B cell (primary cell): ENCODE results near the gene ZMYND19. TPM values are rescaled to one million over a fixed set of nuclear protein-coding genes. Genes with fewer than 3 reads are reported as not detected.

Experiments used
- ATAC-seq: fragments of 200-7000 bp; cut with Tn5 transposase; one replicate; pipeline ENCODE4 v1.10.0; 2021; ENCODE audit warnings: low read depth, mild to moderate bottlenecking, moderate number of reproducible peaks, moderate library complexity
- CTCF ChIA-PET: fragments of 350-600 bp; sonication (Branson Sonifier 250); formaldehyde crosslinking; loops from one replicate; lab custom pipeline; 2021; ENCODE audit warnings: antibody characterized with exemption, inconsistent platforms; lab: Charles Lee
- POLR2A ChIA-PET: fragments of 350-600 bp; sonication (Branson Sonifier 250); formaldehyde crosslinking; loops from one replicate; lab custom pipeline; 2021; ENCODE audit warnings: antibody characterized with exemption; lab: Charles Lee
- DNase-seq: peaks from one replicate; pipeline ENCODE4 v3.0.0; 2013
- H2AFZ ChIP-seq: 2 replicates; pipeline ENCODE4 v1.6.1; 2012; ENCODE audit warnings: mild to moderate bottlenecking, low read depth, low read length; ENCODE audit not compliant: insufficient read depth, poor library complexity, severe bottlenecking
- H3K27ac ChIP-seq, 2 donors: 1 replicate in 1 of 2; 2 replicates in 1 of 2; pipeline ENCODE4 v1.5.1; 2012 to 2013; ENCODE audit warnings: low read length in 2 of 2, mild to moderate bottlenecking in 2 of 2, moderate library complexity in 1 of 2
- H3K27me3 ChIP-seq, 4 experiments: fragments of 200-600 bp in 1 of 4; sonication (generic) in 1 of 4; replicated peaks in 1 of 4; 1 replicate in 2 of 4; 2 replicates in 2 of 4; pipeline versions ENCODE4 v1.6.1 to v1.7.0; 2013 to 2016; ENCODE audit warnings: low read length in 3 of 4, mild to moderate bottlenecking in 2 of 4, mixed read lengths in 1 of 4, moderate library complexity in 1 of 4; ENCODE audit not compliant: insufficient read depth in 4 of 4, control insufficient read depth in 3 of 4; ENCODE audit errors: control extremely low read depth in 1 of 4
- H3K36me3 ChIP-seq, 2 experiments: replicated peaks in 1 of 2; 1 replicate in 1 of 2; 2 replicates in 1 of 2; pipeline versions ENCODE4 v1.6.1 to v1.7.1; 2013; ENCODE audit warnings: low read length in 1 of 2; ENCODE audit not compliant: insufficient read depth in 2 of 2, control insufficient read depth in 1 of 2; ENCODE audit errors: control extremely low read depth in 1 of 2, extremely low read depth in 1 of 2
- H3K4me1 ChIP-seq, 2 donors: fragments of 200-600 bp in 1 of 2; sonication (generic) in 1 of 2; 1 replicate in 1 of 2; 2 replicates in 1 of 2; pipeline versions ENCODE4 v1.5.1 to v1.6.1; 2013 to 2017; ENCODE audit warnings: low read length in 2 of 2; ENCODE audit not compliant: control insufficient read depth in 2 of 2, insufficient read depth in 2 of 2
- H3K4me2 ChIP-seq: replicated peaks from 2 replicates; pipeline ENCODE3; 2012; ENCODE audit warnings: mild to moderate bottlenecking, low read depth, low read length; ENCODE audit not compliant: poor library complexity, severe bottlenecking
- H3K4me3 ChIP-seq, 5 experiments: fragments of 200-600 bp in 1 of 5; sonication (generic) in 1 of 5; 1 replicate in 3 of 5; 2 replicates in 2 of 5; pipeline versions ENCODE4 v1.5.1 to v1.7.0; 2011 to 2016; ENCODE audit warnings: low read length in 4 of 5, mild to moderate bottlenecking in 4 of 5, low read depth in 2 of 5, control low read depth in 1 of 5, moderate library complexity in 1 of 5; ENCODE audit not compliant: insufficient read depth in 1 of 5; ENCODE audit errors: control extremely low read depth in 1 of 5, extremely low read depth in 1 of 5
- H3K79me2 ChIP-seq: fragments of 200-600 bp; sonication (generic); one replicate; pipeline ENCODE4 v1.6.0; 2016; ENCODE audit warnings: low read length; ENCODE audit not compliant: control insufficient read depth, insufficient read depth
- H3K9ac ChIP-seq: fragments of 200-600 bp; sonication (generic); 2 replicates; pipeline ENCODE4 v1.6.1; 2017; ENCODE audit warnings: mild to moderate bottlenecking, low read length, moderate library complexity
- H3K9me3 ChIP-seq, 3 donors: one replicate each; pipeline versions ENCODE4 v1.6.1 to v1.7.1; 2013; ENCODE audit warnings: low read length in 2 of 3; ENCODE audit not compliant: control insufficient read depth in 2 of 3, insufficient read depth in 1 of 3; ENCODE audit errors: control extremely low read depth in 1 of 3
- H4K20me1 ChIP-seq: 2 replicates; pipeline ENCODE4 v1.6.0; 2012; ENCODE audit warnings: mild to moderate bottlenecking, low read length; ENCODE audit not compliant: insufficient read depth, control insufficient read depth, poor library complexity, severe bottlenecking
- H3K27ac Mint-ChIP-seq: one replicate; pipeline ENCODE4 v1.8.0; 2021; ENCODE audit warnings: mixed read lengths
- H3K27me3 Mint-ChIP-seq: one replicate; pipeline ENCODE4 v1.8.0; 2021; ENCODE audit warnings: mixed read lengths
- H3K4me1 Mint-ChIP-seq: one replicate; pipeline ENCODE4 v1.8.0; 2021; ENCODE audit warnings: mixed read lengths
- H3K4me3 Mint-ChIP-seq: one replicate; pipeline ENCODE4 v1.8.0; 2021; ENCODE audit warnings: mixed read lengths
- H3K9me3 Mint-ChIP-seq: one replicate; pipeline ENCODE4 v1.8.0; 2022; ENCODE audit warnings: mixed read lengths; ENCODE audit not compliant: insufficient read depth
- EZH2 ChIP-seq: IDR thresholded peaks from 2 replicates; pipeline ENCODE4 v1.6.1; 2012; ENCODE audit warnings: borderline replicate concordance, low read depth, mild to moderate bottlenecking, moderate library complexity, low read length; ENCODE audit not compliant: insufficient read depth, poor library complexity, severe bottlenecking
- WGBS: methylation state at CpG from one replicate; pipeline ENCODE4 v1.1.5; 2013; ENCODE audit warnings: missing lambda C conversion rate; ENCODE audit not compliant: insufficient coverage; 5-methylcytosine and 5-hydroxymethylcytosine counted together
- intact Hi-C: fragments of 100-400 bp; cut with micrococcal nuclease; formaldehyde crosslinking; loops from one replicate; pipeline ENCODE4 v1.10.0; 2022
- polyA plus RNA-seq: library from polyadenylated mRNA; depleted of rRNA; stranded (reverse); fragments of >200 nt; gene quantifications from 2 replicates; pipeline ENCODE4 v1.2.3, GENCODE V29; 2012
- total RNA-seq, 2 donors: library from RNA; stranded (reverse); fragments of 120-200 nt in 1 of 2; gene quantifications; 1 replicate in 1 of 2; 2 replicates in 1 of 2; pipeline versions ENCODE4 v1.2.3 to v1.2.4, GENCODE V29; 2013 to 2022
- TF ChIP-seq, protein P1 (sequence below): fragments of 200-600 bp; IDR thresholded peaks from one replicate; pipeline ENCODE4 v1.8.0; 2022; ENCODE audit warnings: antibody characterized with exemption, mild to moderate bottlenecking

Gene ZMYND19
- total and polyA plus RNA-seq, 2 donors (not counting 1 experiment from before 2014, with no cell fraction given): 22.0 to 24.1 TPM

DNA sequence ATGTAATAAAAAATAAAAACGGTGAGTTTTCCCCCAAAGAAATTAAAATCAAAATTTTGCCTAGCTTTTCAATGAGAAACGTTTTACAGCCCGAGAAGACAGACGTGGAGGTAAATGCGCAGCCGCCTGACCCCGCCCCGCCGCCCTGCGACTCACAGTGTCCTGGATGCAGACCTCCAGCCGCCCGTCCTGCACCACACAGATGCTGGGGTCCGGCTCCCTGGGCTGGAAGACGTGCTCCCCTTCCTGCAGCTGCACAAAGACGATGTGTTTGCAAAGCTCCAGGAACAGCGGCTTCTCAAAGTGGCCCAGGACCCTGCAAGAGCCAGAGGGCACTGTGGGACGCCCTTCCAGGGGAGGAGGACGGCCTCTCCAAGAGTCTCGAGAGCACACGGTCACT lies 47.8 kb downstream of the ZMYND19 start:
- whole genome bisulfite sequencing: 97% methylated on average over 16 of the region's 20 CpGs
- H3K4me3 Mint-ChIP-seq: no peak overlapping the region
- no peaks in the 10 kb centered on the region for H3K9me3 Mint-ChIP-seq
- peaks cover 34% of the 10 kb centered on the region for H3K79me2 ChIP-seq
- no peak overlapping the region for H3K4me3 ChIP-seq
- peaks cover 0 to 20% of the 10 kb centered on the region in 2 donors for H3K4me1 ChIP-seq
- TF ChIP-seq, protein P1, sequence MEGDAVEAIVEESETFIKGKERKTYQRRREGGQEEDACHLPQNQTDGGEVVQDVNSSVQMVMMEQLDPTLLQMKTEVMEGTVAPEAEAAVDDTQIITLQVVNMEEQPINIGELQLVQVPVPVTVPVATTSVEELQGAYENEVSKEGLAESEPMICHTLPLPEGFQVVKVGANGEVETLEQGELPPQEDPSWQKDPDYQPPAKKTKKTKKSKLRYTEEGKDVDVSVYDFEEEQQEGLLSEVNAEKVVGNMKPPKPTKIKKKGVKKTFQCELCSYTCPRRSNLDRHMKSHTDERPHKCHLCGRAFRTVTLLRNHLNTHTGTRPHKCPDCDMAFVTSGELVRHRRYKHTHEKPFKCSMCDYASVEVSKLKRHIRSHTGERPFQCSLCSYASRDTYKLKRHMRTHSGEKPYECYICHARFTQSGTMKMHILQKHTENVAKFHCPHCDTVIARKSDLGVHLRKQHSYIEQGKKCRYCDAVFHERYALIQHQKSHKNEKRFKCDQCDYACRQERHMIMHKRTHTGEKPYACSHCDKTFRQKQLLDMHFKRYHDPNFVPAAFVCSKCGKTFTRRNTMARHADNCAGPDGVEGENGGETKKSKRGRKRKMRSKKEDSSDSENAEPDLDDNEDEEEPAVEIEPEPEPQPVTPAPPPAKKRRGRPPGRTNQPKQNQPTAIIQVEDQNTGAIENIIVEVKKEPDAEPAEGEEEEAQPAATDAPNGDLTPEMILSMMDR: no peak
- TF ChIP-seq EZH2: no peak
- no peaks in the 10 kb centered on the region for H3K27me3 ChIP-seq
- DNase-seq: no peak
- peaks cover 10% of the 10 kb centered on the region for H4K20me1 ChIP-seq
- intact Hi-C loops: no loop called here
- ChIA-PET CTCF (no interaction called here), POLR2A (no interaction called here)
- no peaks in the 10 kb centered on the region for H3K27me3 Mint-ChIP-seq
- no peak for ATAC-seq
- H3K4me2 ChIP-seq: no peak overlapping the region
- peaks cover 0 to 12% (median 0%) of the 10 kb centered on the region in 3 donors for H3K9me3 ChIP-seq
- H3K4me1 Mint-ChIP-seq: peaks cover 17% of the 10 kb centered on the region
- H3K27ac Mint-ChIP-seq: no peak overlapping the region
- H2AFZ ChIP-seq: no peak overlapping the region
- H3K9ac ChIP-seq: no peak overlapping the region
- H3K27ac ChIP-seq: no peak overlapping the region
- peaks cover 0 to 24% of the 10 kb centered on the region in 2 experiments for H3K36me3 ChIP-seq

DNA sequence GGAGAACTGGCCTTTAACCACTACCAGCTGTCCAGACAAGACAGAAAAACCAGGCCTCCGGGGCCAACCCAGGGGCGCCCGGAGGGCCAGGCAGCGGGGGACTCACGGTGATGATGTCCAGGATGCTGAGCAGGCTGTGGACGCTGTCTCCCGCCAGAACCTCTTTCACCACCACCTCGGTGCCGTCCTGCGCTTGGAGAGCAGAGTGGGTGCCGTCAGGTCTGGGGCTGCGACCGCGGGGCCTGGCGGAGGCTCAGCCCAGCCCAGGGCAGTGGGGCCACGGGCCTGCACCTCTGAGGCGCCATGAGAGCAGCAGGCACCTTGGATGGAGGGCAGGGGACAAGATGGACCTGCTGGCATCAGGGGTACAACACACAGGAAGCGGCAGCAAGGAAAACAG lies 49.8 kb downstream of the ZMYND19 start:
- Mint-ChIP-seq H3K4me1 (peaks cover 17% of the 10 kb centered on the region), H3K9me3 (peaks cover 4% of the 10 kb centered on the region), H3K27me3 (no peaks in the 10 kb centered on the region), H3K27ac (no peak overlapping the region), H3K4me3 (no peak overlapping the region)
- intact Hi-C loops: no loop called here
- Histone ChIP-seq H3K36me3 (peaks cover 0 to 24% of the 10 kb centered on the region in 2 experiments), H2AFZ (no peak overlapping the region), H3K27ac (no peak overlapping the region), H3K79me2 (peaks cover 24% of the 10 kb centered on the region), H3K9ac (no peak overlapping the region), H4K20me1 (no peaks in the 10 kb centered on the region), H3K27me3 (no peaks in the 10 kb centered on the region), H3K4me1 (peaks cover 13 to 23% of the 10 kb centered on the region in 2 donors), H3K9me3 (peaks cover 1 to 25% (median 8%) of the 10 kb centered on the region in 3 donors), H3K4me3 (no peak overlapping the region), H3K4me2 (no peak overlapping the region)
- WGBS: 96% methylated on average over 18 of the region's 18 CpGs
- no peak for TF ChIP-seq EZH2
- TF ChIP-seq, protein P1: no peak
- ATAC-seq (no peak), DNase-seq (no peak)
- ChIA-PET POLR2A (interaction anchor here (0.7 kb wide), 1 partner anchor 574 kb away, joined by 3 read pairs; no protein-coding TSS in a partner anchor), CTCF (no interaction called here)
